ENCODE data around the gene SLC14A1.
A peak's percentile ranks its signal among the peaks of the same experiment; 100 is the strongest.

SLC14A1 gene

DNA sequence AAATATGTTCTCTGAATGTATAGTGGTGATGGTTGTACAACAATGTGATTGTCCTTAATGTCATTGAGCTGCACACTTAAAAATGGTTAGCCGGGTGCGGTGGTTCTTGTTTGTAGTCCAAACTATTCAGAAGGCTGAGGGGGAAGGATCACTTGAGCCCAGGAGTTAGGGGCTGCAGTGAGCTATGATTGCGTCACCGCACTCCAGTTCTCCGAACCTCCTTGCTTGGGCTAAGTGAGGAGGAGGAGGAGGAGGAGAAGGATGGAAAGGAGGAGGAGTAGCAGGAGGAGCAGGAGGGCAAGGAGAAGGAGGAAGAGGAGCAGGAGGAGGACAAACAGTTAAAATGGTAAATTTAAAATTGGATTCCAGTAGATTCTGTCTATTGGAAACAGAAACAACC, 10.5 kb downstream of the SLC14A1 start:
- Histone ChIP-seq H3K36me3 (ENCODE audit: control insufficient read depth in 1 of 2, insufficient read depth in 2 of 2, low read length in 2 of 2) (no peaks in the 10 kb centered on the region), H3K27ac (ENCODE audit: low read depth, low read length) (no peak overlapping the region), H3K9ac (ENCODE audit: low read depth in 1 of 2, low read length in 2 of 2) (no peak overlapping the region), H3K9me3 (ENCODE audit: control insufficient read depth in 1 of 2, low read length in 2 of 2) (no peaks in the 10 kb centered on the region), H3K4me1 (ENCODE audit: control insufficient read depth in 1 of 2, insufficient read depth in 2 of 2, low read length in 2 of 2) (no peaks in the 10 kb centered on the region), H3K27me3 (ENCODE audit: control insufficient read depth in 1 of 2, insufficient read depth in 2 of 2, low read length in 2 of 2) (no peaks in the 10 kb centered on the region), H3K4me3 (ENCODE audit: low read depth in 1 of 2, low read length in 2 of 2) (no peak overlapping the region)

DNA sequence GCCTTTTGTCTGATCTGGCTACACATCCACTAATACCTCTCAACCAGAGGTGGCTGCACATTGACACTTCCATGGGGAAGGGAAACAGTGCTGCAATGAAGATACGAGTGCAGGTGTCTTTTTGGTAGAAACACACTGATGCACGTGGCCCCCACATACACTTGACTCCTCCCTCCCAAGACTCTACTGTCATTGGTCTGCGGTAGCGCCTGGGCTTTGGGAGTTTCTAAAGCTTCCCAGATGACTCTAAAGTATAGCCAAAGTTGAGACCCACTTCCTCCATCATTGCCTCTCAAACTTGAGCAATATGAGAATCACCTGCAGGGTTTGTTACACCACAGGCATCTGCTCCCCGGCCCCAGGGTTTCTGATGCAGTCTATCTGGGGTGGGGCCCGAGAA, 11.0 kb downstream of the SLC14A1 start:
- Histone ChIP-seq H3K27me3 (ENCODE audit: control insufficient read depth in 1 of 2, insufficient read depth in 2 of 2, low read length in 2 of 2) (no peaks in the 10 kb centered on the region), H3K27ac (ENCODE audit: low read depth, low read length) (no peak overlapping the region), H3K9ac (ENCODE audit: low read depth in 1 of 2, low read length in 2 of 2) (no peak overlapping the region), H3K9me3 (ENCODE audit: control insufficient read depth in 1 of 2, low read length in 2 of 2) (no peaks in the 10 kb centered on the region), H3K36me3 (ENCODE audit: control insufficient read depth in 1 of 2, insufficient read depth in 2 of 2, low read length in 2 of 2) (no peaks in the 10 kb centered on the region), H3K4me1 (ENCODE audit: control insufficient read depth in 1 of 2, insufficient read depth in 2 of 2, low read length in 2 of 2) (no peaks in the 10 kb centered on the region), H3K4me3 (ENCODE audit: low read depth in 1 of 2, low read length in 2 of 2) (no peak overlapping the region)

DNA sequence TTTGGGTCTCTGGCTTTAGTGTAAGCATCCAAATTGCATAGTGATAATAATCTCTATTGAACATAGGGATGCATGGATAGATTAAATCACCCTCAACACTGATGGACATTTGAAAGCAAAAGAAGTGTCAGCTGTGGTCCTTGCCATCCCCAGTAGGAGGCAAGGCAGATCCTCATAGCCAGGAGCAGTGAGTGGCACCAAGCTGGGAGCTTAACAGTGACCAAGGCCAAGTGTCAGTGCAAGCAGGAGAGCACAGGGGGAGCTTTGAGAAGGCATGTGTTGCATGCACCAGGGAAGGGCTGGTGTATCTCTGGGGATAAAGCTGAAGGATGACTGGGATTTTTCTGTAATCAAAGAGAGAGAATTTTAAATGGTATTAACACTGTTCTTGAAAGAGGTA, 14.7 kb downstream of the SLC14A1 start:
- no peaks in the 10 kb centered on the region for H3K9me3 ChIP-seq (ENCODE audit: control insufficient read depth in 1 of 2, low read length in 2 of 2)
- no peaks in the 10 kb centered on the region for H3K27me3 ChIP-seq (ENCODE audit: control insufficient read depth in 1 of 2, insufficient read depth in 2 of 2, low read length in 2 of 2)
- no peaks in the 10 kb centered on the region for H3K4me1 ChIP-seq (ENCODE audit: control insufficient read depth in 1 of 2, insufficient read depth in 2 of 2, low read length in 2 of 2)
- no peak overlapping the region for H3K4me3 ChIP-seq (ENCODE audit: low read depth in 1 of 2, low read length in 2 of 2)
- H3K36me3 ChIP-seq (ENCODE audit: control insufficient read depth in 1 of 2, insufficient read depth in 2 of 2, low read length in 2 of 2), result no peaks in the 10 kb centered on the region
- no peak overlapping the region for H3K27ac ChIP-seq (ENCODE audit: low read depth, low read length)
- H3K9ac ChIP-seq (ENCODE audit: low read depth in 1 of 2, low read length in 2 of 2), result no peak overlapping the region

DNA sequence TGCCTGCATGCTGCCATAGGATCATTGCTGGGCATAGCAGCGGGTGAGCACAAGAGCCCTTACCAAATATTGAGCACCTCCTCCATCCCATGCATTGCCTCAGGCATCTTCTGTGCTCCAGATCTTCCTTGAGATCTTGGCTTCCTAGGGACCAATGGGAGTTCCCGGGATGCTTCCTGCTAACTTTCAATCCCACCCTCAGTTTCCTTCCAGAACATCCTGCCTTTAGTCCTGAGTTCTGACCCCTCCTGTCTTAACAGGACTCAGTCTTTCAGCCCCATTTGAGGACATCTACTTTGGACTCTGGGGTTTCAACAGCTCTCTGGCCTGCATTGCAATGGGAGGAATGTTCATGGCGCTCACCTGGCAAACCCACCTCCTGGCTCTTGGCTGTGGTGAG, 15.3 kb downstream of the SLC14A1 start:
- Histone ChIP-seq H3K27me3 (ENCODE audit: control insufficient read depth in 1 of 2, insufficient read depth in 2 of 2, low read length in 2 of 2) (no peaks in the 10 kb centered on the region), H3K4me3 (ENCODE audit: low read depth in 1 of 2, low read length in 2 of 2) (no peak overlapping the region), H3K27ac (ENCODE audit: low read depth, low read length) (no peak overlapping the region), H3K4me1 (ENCODE audit: control insufficient read depth in 1 of 2, insufficient read depth in 2 of 2, low read length in 2 of 2) (no peaks in the 10 kb centered on the region), H3K9me3 (ENCODE audit: control insufficient read depth in 1 of 2, low read length in 2 of 2) (no peaks in the 10 kb centered on the region), H3K36me3 (ENCODE audit: control insufficient read depth in 1 of 2, insufficient read depth in 2 of 2, low read length in 2 of 2) (no peaks in the 10 kb centered on the region), H3K9ac (ENCODE audit: low read depth in 1 of 2, low read length in 2 of 2) (no peak overlapping the region)

GRCh38 chr18:45739848-45740247, 15.9 kb downstream of the SLC14A1 start:
- Histone ChIP-seq H3K36me3 (ENCODE audit: control insufficient read depth in 1 of 2, insufficient read depth in 2 of 2, low read length in 2 of 2) (no peaks in the 10 kb centered on the region), H3K9me3 (ENCODE audit: control insufficient read depth in 1 of 2, low read length in 2 of 2) (no peaks in the 10 kb centered on the region), H3K4me3 (ENCODE audit: low read depth in 1 of 2, low read length in 2 of 2) (no peak overlapping the region), H3K27ac (ENCODE audit: low read depth, low read length) (no peak overlapping the region), H3K27me3 (ENCODE audit: control insufficient read depth in 1 of 2, insufficient read depth in 2 of 2, low read length in 2 of 2) (no peaks in the 10 kb centered on the region), H3K4me1 (ENCODE audit: control insufficient read depth in 1 of 2, insufficient read depth in 2 of 2, low read length in 2 of 2) (no peaks in the 10 kb centered on the region), H3K9ac (ENCODE audit: low read depth in 1 of 2, low read length in 2 of 2) (no peak overlapping the region)

- no peaks in the 10 kb centered on the region for H3K27me3 ChIP-seq (ENCODE audit: control insufficient read depth in 1 of 2, insufficient read depth in 2 of 2, low read length in 2 of 2)
These were observed 17.1 kb downstream of the SLC14A1 start for GRCh38 chr18:45741056-45741455.

GRCh38 chr18:45745817-45746461, 22.0 kb downstream of the SLC14A1 start:
- Histone ChIP-seq H3K27ac (ENCODE audit: low read depth, low read length) (no peak overlapping the region), H3K4me3 (ENCODE audit: low read depth in 1 of 2, low read length in 2 of 2) (no peak overlapping the region), H3K27me3 (ENCODE audit: control insufficient read depth in 1 of 2, insufficient read depth in 2 of 2, low read length in 2 of 2) (no peaks in the 10 kb centered on the region), H3K36me3 (ENCODE audit: control insufficient read depth in 1 of 2, insufficient read depth in 2 of 2, low read length in 2 of 2) (no peaks in the 10 kb centered on the region), H3K9ac (ENCODE audit: low read depth in 1 of 2, low read length in 2 of 2) (no peak overlapping the region), H3K4me1 (ENCODE audit: control insufficient read depth in 1 of 2, insufficient read depth in 2 of 2, low read length in 2 of 2) (peaks cover 38 to 46% of the 10 kb centered on the region in 2 donors), H3K9me3 (ENCODE audit: control insufficient read depth in 1 of 2, low read length in 2 of 2) (no peaks in the 10 kb centered on the region)

More at GRCh38 chr18:45741056-45741455, 17.1 kb downstream of the SLC14A1 start:
- Histone ChIP-seq H3K4me3 (ENCODE audit: low read depth in 1 of 2, low read length in 2 of 2) (no peak overlapping the region), H3K36me3 (ENCODE audit: control insufficient read depth in 1 of 2, insufficient read depth in 2 of 2, low read length in 2 of 2) (no peaks in the 10 kb centered on the region), H3K9me3 (ENCODE audit: control insufficient read depth in 1 of 2, low read length in 2 of 2) (no peaks in the 10 kb centered on the region), H3K27ac (ENCODE audit: low read depth, low read length) (no peak overlapping the region), H3K4me1 (ENCODE audit: control insufficient read depth in 1 of 2, insufficient read depth in 2 of 2, low read length in 2 of 2) (peaks cover 7 to 10% of the 10 kb centered on the region in 2 donors), H3K9ac (ENCODE audit: low read depth in 1 of 2, low read length in 2 of 2) (no peak overlapping the region)

- Histone ChIP-seq H3K36me3 (ENCODE audit: control insufficient read depth in 1 of 2, insufficient read depth in 2 of 2, low read length in 2 of 2) (no peaks in the 10 kb centered on the region), H3K4me1 (ENCODE audit: control insufficient read depth in 1 of 2, insufficient read depth in 2 of 2, low read length in 2 of 2) (peaks cover 38 to 46% of the 10 kb centered on the region in 2 donors), H3K27ac (ENCODE audit: low read depth, low read length) (peak overlapping the region; percentile 44), H3K9ac (ENCODE audit: low read depth in 1 of 2, low read length in 2 of 2) (no peak overlapping the region), H3K27me3 (ENCODE audit: control insufficient read depth in 1 of 2, insufficient read depth in 2 of 2, low read length in 2 of 2) (no peaks in the 10 kb centered on the region), H3K9me3 (ENCODE audit: control insufficient read depth in 1 of 2, low read length in 2 of 2) (no peaks in the 10 kb centered on the region), H3K4me3 (ENCODE audit: low read depth in 1 of 2, low read length in 2 of 2) (no peak overlapping the region)
These were observed 24.5 kb downstream of the SLC14A1 start for GRCh38 chr18:45748501-45748900.

- H3K27ac ChIP-seq (ENCODE audit: low read depth, low read length), result no peak overlapping the region
- no peaks in the 10 kb centered on the region for H3K36me3 ChIP-seq (ENCODE audit: control insufficient read depth in 1 of 2, insufficient read depth in 2 of 2, low read length in 2 of 2)
- H3K27me3 ChIP-seq (ENCODE audit: control insufficient read depth in 1 of 2, insufficient read depth in 2 of 2, low read length in 2 of 2), result no peaks in the 10 kb centered on the region
- no peaks in the 10 kb centered on the region for H3K9me3 ChIP-seq (ENCODE audit: control insufficient read depth in 1 of 2, low read length in 2 of 2)
- H3K4me3 ChIP-seq (ENCODE audit: low read depth in 1 of 2, low read length in 2 of 2), result no peak overlapping the region
- no peak overlapping the region for H3K9ac ChIP-seq (ENCODE audit: low read depth in 1 of 2, low read length in 2 of 2)
- H3K4me1 ChIP-seq (ENCODE audit: control insufficient read depth in 1 of 2, insufficient read depth in 2 of 2, low read length in 2 of 2), result peaks cover 38 to 52% of the 10 kb centered on the region in 2 donors
These were observed 26.1 kb downstream of the SLC14A1 start for GRCh38 chr18:45749918-45750689.

DNA sequence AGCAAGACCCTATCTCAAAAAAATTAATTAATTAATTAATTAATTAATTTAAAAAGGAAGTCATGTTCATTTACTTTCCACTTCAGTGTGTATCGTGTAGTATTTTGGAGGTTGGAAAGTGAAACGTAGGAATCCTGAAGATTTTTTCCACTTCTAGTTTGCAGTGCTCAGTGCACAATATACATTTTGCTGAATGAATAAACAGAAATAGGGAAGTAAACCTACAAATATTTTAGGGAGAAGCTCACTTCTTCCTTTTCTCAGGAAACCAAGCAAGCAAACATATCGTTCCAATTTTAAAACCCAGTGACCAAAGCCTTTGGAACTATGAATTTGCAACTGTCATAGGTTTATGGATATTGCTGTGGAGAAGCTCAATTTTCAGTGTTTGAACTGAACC, 27.8 kb downstream of the SLC14A1 start:
- Histone ChIP-seq H3K4me3 (ENCODE audit: low read depth in 1 of 2, low read length in 2 of 2) (no peak overlapping the region), H3K4me1 (ENCODE audit: control insufficient read depth in 1 of 2, insufficient read depth in 2 of 2, low read length in 2 of 2) (peaks cover 26 to 44% of the 10 kb centered on the region in 2 donors), H3K9me3 (ENCODE audit: control insufficient read depth in 1 of 2, low read length in 2 of 2) (no peaks in the 10 kb centered on the region), H3K9ac (ENCODE audit: low read depth in 1 of 2, low read length in 2 of 2) (no peak overlapping the region), H3K36me3 (ENCODE audit: control insufficient read depth in 1 of 2, insufficient read depth in 2 of 2, low read length in 2 of 2) (no peaks in the 10 kb centered on the region), H3K27ac (ENCODE audit: low read depth, low read length) (no peak overlapping the region), H3K27me3 (ENCODE audit: control insufficient read depth in 1 of 2, insufficient read depth in 2 of 2, low read length in 2 of 2) (no peaks in the 10 kb centered on the region)
